Bronchial epithelial cell (primary cell): Measurements from ENCODE around the gene REG3A. TPM values are rescaled to one million over a fixed set of nuclear protein-coding genes. Genes with fewer than 3 reads are reported as not detected.

Experiments
- DNase-seq: peaks from one replicate; pipeline ENCODE4 v3.0.0-alpha.2; 2010; ENCODE audit warnings: low read depth
- FAIRE-seq: peaks from 2 replicates; lab custom pipeline; 2011; peaks lifted over from hg19 to GRCh38; lab: Jason Lieb, UNC
- H3K27me3 ChIP-seq: 2 replicates; pipeline ENCODE4 v1.5.1; 2011; ENCODE audit warnings: low read length; ENCODE audit not compliant: control insufficient read depth, insufficient read depth
- H3K36me3 ChIP-seq: 2 replicates; pipeline ENCODE4 v1.5.1; 2011; ENCODE audit warnings: low read length; ENCODE audit not compliant: control insufficient read depth, insufficient read depth
- H3K4me3 ChIP-seq: 2 replicates; pipeline ENCODE4 v1.5.1; 2011; ENCODE audit warnings: mild to moderate bottlenecking, low read depth, low read length, control low read depth
- CTCF ChIP-seq: IDR thresholded peaks from 2 replicates; pipeline ENCODE4 v1.5.1; 2011; ENCODE audit warnings: mild to moderate bottlenecking, moderate library complexity, low read length, control low read depth, inconsistent platforms; ENCODE audit not compliant: insufficient read depth, severe bottlenecking
- total RNA-seq: library from RNA; depleted of rRNA; stranded (reverse); fragments of >200 nt; gene quantifications from 2 replicates; pipeline ENCODE4 v1.2.1, GENCODE V29; 2014

The REG3A gene
- total RNA-seq, 1 donor from 2014 or later = not detected

- peak; percentile 1 for DNase-seq
- FAIRE-seq = no peak
- H3K4me3 ChIP-seq = no peak overlapping the region
- no peaks in the 10 kb centered on the region for H3K27me3 ChIP-seq
- no peak for TF ChIP-seq CTCF
- H3K36me3 ChIP-seq = no peaks in the 10 kb centered on the region
These were observed 20.5 kb upstream of the REG3A start for GRCh38 chr2:79180092-79180491.

GRCh38 chr2:79179036-79179435 is 19.5 kb upstream of the REG3A start:
- Histone ChIP-seq H3K27me3 (no peaks in the 10 kb centered on the region), H3K4me3 (no peak overlapping the region), H3K36me3 (no peaks in the 10 kb centered on the region)
- FAIRE-seq (no peak), DNase-seq (no peak)
- no peak for TF ChIP-seq CTCF

- DNase-seq (no peak), FAIRE-seq (no peak)
- no peaks in the 10 kb centered on the region for H3K36me3 ChIP-seq
- H3K4me3 ChIP-seq = no peak overlapping the region
- H3K27me3 ChIP-seq = no peaks in the 10 kb centered on the region
- TF ChIP-seq CTCF = no peak
These were observed 18.6 kb upstream of the REG3A start for GRCh38 chr2:79178076-79178674.

DNA sequence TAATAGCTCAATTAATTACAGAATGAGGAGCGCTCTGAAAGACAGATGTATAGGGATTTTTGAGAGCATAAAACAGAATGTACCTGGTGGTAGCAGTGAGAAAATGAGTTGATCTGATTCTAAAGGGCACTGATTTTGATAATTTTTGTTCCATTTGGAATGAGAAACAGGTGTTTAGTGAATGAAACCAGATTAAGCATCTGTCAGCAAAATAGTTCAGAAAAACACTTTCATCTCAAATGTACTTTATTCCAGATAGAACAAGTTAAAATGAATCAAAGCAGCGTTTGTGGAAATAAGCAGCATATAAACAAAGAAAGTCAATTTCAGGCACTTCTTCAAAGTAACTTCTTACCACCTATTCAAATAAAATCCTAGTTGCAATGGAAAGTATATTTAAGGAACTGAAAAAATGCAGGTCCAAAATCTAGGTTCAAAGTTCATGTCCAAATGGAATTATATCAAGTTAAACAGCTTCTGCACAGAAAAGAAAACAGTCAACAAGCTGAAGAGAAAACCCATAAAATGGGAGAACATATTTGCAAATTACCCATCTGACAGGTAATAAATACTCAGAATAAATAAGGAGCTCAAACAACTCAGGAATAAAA is 11.9 kb upstream of the REG3A start:
- no peak for FAIRE-seq
- no peaks in the 10 kb centered on the region for H3K36me3 ChIP-seq
- H3K27me3 ChIP-seq = no peaks in the 10 kb centered on the region
- no peak for TF ChIP-seq CTCF
- H3K4me3 ChIP-seq = no peak overlapping the region
- no peak for DNase-seq

DNA sequence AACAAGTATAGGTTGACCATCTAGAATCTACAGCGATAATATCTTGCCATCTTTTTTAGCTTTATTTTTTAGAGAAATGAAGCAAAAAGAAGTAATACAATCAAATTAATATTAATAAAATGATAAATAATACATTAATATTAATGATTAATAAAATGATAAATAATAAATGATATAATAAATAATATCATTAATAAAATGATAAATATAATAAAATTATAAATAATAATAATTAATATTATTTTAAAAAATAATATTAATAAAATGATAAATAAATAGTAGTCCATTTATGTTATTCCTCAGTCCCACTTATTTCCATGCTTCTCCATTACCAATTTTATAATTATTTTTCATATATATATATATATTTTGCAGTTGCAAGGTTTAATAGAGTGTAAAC is 3.2 kb upstream of the REG3A start:
- Histone ChIP-seq H3K4me3 (no peak overlapping the region), H3K36me3 (no peaks in the 10 kb centered on the region), H3K27me3 (no peaks in the 10 kb centered on the region)
- no peak for FAIRE-seq
- DNase-seq = no peak
- no peak for TF ChIP-seq CTCF

DNA sequence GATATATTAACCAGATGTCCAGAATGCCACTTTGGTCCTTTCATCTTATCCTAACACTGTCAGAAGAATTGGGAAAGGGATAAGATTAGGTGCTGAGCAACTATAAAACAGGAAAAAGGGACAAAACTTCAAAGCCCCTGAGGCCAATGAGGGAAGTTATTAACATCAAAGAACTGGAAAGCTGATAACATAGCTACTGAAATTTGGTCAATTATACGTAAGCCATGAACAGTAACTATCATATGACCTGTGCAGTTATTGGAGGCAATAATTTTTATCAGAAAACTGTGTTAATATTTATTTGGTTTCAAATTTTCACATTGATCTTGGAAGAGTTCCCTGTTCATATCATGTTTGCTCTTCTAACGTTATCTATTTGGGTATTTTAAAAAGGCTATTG is 2.6 kb upstream of the REG3A start:
- Histone ChIP-seq H3K36me3 (no peaks in the 10 kb centered on the region), H3K27me3 (no peaks in the 10 kb centered on the region), H3K4me3 (no peak overlapping the region)
- no peak for TF ChIP-seq CTCF
- DNase-seq = no peak
- FAIRE-seq = no peak
